T-helper 2 cell treated with Interferon-gamma antibody and Interleukin-4, amounts not matched to agents 5 μg/mL and 100 μg/mL, for 36 hours (primary cell): ENCODE data around the gene CPNE6.
"Not testable (repeated sequence)": the region's sequence is repeated elsewhere in the genome, so short reads cannot be mapped to it uniquely, and the experiment has no call there.

Experiments
- DNase-seq: peaks from one replicate; pipeline ENCODE4 v3.0.0; 2021; ENCODE audit warnings: low spot score
- H3K27ac Mint-ChIP-seq: one replicate; pipeline ENCODE4 v1.8.0; 2021; ENCODE audit warnings: mild to moderate bottlenecking, mixed read lengths
- H3K27me3 Mint-ChIP-seq: one replicate; pipeline ENCODE4 v1.8.0; 2021; ENCODE audit warnings: low read depth, mixed read lengths
- H3K36me3 Mint-ChIP-seq: one replicate; pipeline ENCODE4 v1.8.0; 2021; ENCODE audit warnings: low read depth, mixed read lengths
- H3K4me1 Mint-ChIP-seq: one replicate; pipeline ENCODE4 v1.8.0; 2021; ENCODE audit warnings: low read depth, mixed read lengths
- H3K4me3 Mint-ChIP-seq: one replicate; pipeline ENCODE4 v1.8.0; 2022; ENCODE audit warnings: mild to moderate bottlenecking, moderate library complexity, mixed read lengths
- H3K9me3 Mint-ChIP-seq: one replicate; pipeline ENCODE4 v1.8.0; 2021; ENCODE audit warnings: mixed read lengths

Gene CPNE6

GRCh38 chr14:24093901-24094840, 22.8 kb downstream of the CPNE6 start, which contains the start of gene PCK2:
Gene PCK2 (plus strand): TSS chr14:24094311. CDS start chr14:24094406, 95 bp downstream.
- Mint-ChIP-seq H3K27me3 (no peaks in the 10 kb centered on the region), H3K4me1 (peaks cover 36% of the 10 kb centered on the region), H3K36me3 (peaks cover 27% of the 10 kb centered on the region)

GRCh38 chr14:24094841-24095270, 23.5 kb downstream of the CPNE6 start:
- Mint-ChIP-seq H3K36me3 (peaks cover 33% of the 10 kb centered on the region), H3K4me3 (peak overlapping the region; percentile 100), H3K27me3 (no peaks in the 10 kb centered on the region), H3K9me3 (no peaks in the 10 kb centered on the region), H3K27ac (peak overlapping the region; percentile 95), H3K4me1 (peaks cover 32% of the 10 kb centered on the region)
- DNase-seq = no peak

More at GRCh38 chr14:24093901-24094840, 22.8 kb downstream of the CPNE6 start, which contains the start of gene PCK2:
- Mint-ChIP-seq H3K9me3 (no peaks in the 10 kb centered on the region), H3K4me3 (peak within 1 kb of the TSS; percentile 100), H3K27ac (peak within 1 kb of the TSS; percentile 95)
- peak; percentile 81 for DNase-seq

GRCh38 chr14:24095271-24096068, 24.1 kb downstream of the CPNE6 start:
- no peaks in the 10 kb centered on the region for H3K27me3 Mint-ChIP-seq
- peaks cover 36% of the 10 kb centered on the region for H3K36me3 Mint-ChIP-seq
- peak; percentile 73 for DNase-seq
- H3K4me1 Mint-ChIP-seq = peaks cover 30% of the 10 kb centered on the region
- no peaks in the 10 kb centered on the region for H3K9me3 Mint-ChIP-seq
- peak overlapping the region; percentile 100 for H3K4me3 Mint-ChIP-seq
- peak overlapping the region; percentile 95 for H3K27ac Mint-ChIP-seq

- Mint-ChIP-seq H3K27me3 (no peaks in the 10 kb centered on the region), H3K9me3 (no peaks in the 10 kb centered on the region), H3K27ac (peak overlapping the region; percentile 75), H3K36me3 (peaks cover 42% of the 10 kb centered on the region), H3K4me3 (peak overlapping the region; percentile 38), H3K4me1 (peaks cover 28% of the 10 kb centered on the region)
- no peak for DNase-seq
Observed at GRCh38 chr14:24096545-24097181, 25.3 kb downstream of the CPNE6 start.

DNA sequence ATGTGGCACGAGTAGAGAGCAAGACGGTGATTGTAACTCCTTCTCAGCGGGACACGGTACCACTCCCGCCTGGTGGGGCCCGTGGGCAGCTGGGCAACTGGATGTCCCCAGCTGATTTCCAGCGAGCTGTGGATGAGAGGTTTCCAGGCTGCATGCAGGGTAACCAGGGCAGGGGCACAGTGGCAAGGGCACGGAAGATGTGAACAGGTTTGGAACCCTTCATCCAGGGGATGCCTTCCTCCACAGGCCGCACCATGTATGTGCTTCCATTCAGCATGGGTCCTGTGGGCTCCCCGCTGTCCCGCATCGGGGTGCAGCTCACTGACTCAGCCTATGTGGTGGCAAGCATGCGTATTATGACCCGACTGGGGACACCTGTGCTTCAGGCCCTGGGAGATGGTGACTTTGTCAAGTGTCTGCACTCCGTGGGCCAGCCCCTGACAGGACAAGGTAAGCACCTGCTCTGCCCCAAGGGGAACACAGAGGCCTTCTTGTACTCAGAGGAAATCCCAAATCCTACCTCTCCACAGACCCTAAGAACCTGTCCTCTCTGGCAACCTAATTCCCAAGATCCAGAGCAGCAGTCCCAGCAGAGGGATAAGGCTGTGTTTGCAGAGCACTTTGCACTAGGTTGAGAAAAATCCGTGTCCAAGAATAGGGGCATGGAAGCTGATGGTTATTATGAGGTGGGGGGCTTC, 27.0 kb downstream of the CPNE6 start:
- no peaks in the 10 kb centered on the region for H3K27me3 Mint-ChIP-seq
- H3K9me3 Mint-ChIP-seq = no peaks in the 10 kb centered on the region
- H3K4me3 Mint-ChIP-seq = no peak overlapping the region
- no peak overlapping the region for H3K27ac Mint-ChIP-seq
- peaks cover 19% of the 10 kb centered on the region for H3K4me1 Mint-ChIP-seq
- no peak for DNase-seq
- H3K36me3 Mint-ChIP-seq = peaks cover 54% of the 10 kb centered on the region

DNA sequence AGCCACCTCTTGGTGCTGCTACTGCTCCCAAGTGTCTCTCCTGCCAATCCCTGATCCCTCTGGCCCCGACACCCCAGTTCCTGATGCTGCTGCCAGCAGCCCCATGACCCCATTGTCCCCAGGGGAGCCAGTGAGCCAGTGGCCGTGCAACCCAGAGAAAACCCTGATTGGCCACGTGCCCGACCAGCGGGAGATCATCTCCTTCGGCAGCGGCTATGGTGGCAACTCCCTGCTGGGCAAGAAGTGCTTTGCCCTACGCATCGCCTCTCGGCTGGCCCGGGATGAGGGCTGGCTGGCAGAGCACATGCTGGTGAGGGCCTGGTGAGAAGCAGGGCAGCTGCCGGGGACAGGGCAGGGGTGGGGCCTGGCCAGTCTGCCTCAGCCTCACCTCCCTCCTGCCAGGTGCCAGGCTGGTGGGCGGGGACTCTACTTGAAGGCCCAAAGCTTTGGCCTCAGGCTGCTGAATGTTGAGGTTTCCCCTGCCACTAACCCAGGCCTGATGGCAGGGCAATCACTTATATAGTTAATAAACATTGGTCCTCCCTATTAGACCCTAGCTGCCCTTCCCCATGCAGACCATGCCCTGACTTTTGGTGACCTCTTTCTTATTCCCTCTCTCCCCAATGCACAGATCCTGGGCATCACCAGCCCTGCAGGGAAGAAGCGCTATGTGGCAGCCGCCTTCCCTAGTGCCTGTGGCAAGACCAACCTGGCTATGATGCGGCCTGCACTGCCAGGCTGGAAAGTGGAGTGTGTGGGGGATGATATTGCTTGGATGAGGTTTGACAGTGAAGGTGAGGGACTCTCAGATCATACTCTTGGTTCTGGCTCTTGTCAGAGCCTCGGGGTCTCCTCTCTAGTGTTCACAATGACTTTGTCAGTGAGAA, 27.8 kb downstream of the CPNE6 start:
- Mint-ChIP-seq H3K9me3 (no peaks in the 10 kb centered on the region), H3K4me3 (no peak overlapping the region), H3K4me1 (peaks cover 15% of the 10 kb centered on the region), H3K27ac (peak overlapping the region; percentile 20), H3K27me3 (no peaks in the 10 kb centered on the region), H3K36me3 (peaks cover 62% of the 10 kb centered on the region)
- no peak for DNase-seq

- Mint-ChIP-seq H3K9me3 (peaks cover 3% of the 10 kb centered on the region), H3K4me1 (peaks cover 13% of the 10 kb centered on the region), H3K4me3 (no peak overlapping the region), H3K36me3 (peaks cover 64% of the 10 kb centered on the region), H3K27me3 (no peaks in the 10 kb centered on the region), H3K27ac (no peak overlapping the region)
- no peak for DNase-seq
Observed at GRCh38 chr14:24100197-24100981, 29.0 kb downstream of the CPNE6 start.

- H3K4me3 Mint-ChIP-seq = no peak overlapping the region
- peak overlapping the region; percentile 55 for H3K27ac Mint-ChIP-seq
Observed at GRCh38 chr14:24100982-24101494, 29.7 kb downstream of the CPNE6 start.

DNA sequence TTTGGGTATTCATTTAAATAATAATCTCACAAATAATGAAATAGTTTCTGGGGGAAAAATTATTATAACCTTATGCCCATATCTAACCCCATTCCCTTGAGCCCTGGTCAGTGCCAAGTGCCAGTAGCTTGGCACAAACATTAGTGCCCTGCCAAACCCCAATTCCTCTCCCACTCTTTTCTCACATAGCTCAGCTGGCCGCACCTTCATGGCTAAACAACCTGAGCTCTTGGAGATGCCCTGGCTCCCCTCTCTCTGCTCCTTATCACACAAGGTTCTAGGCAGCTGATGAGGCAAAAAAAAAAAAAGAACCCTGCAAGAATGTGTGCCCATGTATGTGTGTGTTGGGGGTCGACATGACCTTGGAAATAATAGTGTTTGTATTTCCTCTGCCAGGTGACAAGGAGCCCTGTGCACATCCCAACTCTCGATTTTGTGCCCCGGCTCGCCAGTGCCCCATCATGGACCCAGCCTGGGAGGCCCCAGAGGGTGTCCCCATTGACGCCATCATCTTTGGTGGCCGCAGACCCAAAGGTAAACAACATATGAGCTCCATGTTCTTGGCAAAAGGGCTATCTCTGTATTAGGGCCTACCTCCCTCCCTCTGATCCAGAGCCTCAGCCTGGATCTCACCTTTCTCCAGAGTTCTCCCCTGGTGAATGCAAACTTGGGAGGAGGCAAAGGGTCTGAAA, 31.1 kb downstream of the CPNE6 start:
- Mint-ChIP-seq H3K27me3 (no peaks in the 10 kb centered on the region), H3K9me3 (peaks cover 3% of the 10 kb centered on the region), H3K27ac (no peak overlapping the region), H3K4me3 (no peak overlapping the region), H3K4me1 (peaks cover 5% of the 10 kb centered on the region), H3K36me3 (peaks cover 52% of the 10 kb centered on the region)
- no peak for DNase-seq

More at GRCh38 chr14:24100982-24101494, 29.7 kb downstream of the CPNE6 start:
- DNase-seq = no peak
- Mint-ChIP-seq H3K36me3 (peaks cover 60% of the 10 kb centered on the region), H3K4me1 (peaks cover 11% of the 10 kb centered on the region), H3K27me3 (no peaks in the 10 kb centered on the region), H3K9me3 (peaks cover 3% of the 10 kb centered on the region)

DNA sequence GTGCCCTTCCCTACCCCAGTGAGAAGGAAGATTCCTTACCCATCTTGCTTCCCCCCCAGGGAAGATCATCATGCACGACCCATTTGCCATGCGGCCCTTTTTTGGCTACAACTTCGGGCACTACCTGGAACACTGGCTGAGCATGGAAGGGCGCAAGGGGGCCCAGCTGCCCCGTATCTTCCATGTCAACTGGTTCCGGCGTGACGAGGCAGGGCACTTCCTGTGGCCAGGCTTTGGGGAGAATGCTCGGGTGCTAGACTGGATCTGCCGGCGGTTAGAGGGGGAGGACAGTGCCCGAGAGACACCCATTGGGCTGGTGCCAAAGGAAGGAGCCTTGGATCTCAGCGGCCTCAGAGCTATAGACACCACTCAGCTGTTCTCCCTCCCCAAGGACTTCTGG, 32.1 kb downstream of the CPNE6 start:
- Mint-ChIP-seq H3K4me1 (peaks cover 8% of the 10 kb centered on the region), H3K4me3 (no peak overlapping the region), H3K27ac (no peak overlapping the region), H3K9me3 (peaks cover 3% of the 10 kb centered on the region), H3K36me3 (peaks cover 46% of the 10 kb centered on the region), H3K27me3 (no peaks in the 10 kb centered on the region)
- DNase-seq = no peak

DNA sequence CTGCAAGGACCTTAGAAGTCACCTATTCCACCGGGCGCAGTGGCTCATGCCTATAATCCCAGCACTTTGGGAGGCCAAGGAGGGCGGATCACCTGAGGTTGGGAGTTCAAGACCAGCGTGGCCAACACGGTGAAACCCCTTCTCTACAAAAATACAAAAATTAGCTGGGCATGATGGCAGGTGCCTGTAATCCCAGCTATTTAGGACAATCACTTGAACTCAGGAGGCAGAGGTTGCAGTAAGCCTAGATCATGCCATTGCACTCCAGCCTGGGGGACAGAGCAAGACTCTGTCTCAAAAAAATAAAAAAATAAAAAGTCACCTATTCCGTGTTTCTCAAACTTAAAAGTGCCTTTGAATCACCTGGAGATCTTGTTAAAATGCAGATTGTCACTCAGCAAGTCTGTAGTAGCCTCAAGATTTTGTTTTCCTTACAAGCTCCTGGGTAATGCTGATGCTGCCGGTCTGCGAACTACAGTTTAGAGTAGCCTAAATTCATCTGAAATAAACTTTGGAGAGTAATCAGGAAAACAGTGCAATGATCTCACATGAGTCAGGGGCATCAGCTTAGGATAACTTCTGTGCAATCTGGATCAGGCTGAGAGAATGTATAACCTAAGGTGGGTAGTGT, 34.4 kb downstream of the CPNE6 start:
- peaks cover 18% of the 10 kb centered on the region for H3K4me1 Mint-ChIP-seq
- DNase-seq, H3K27me3 Mint-ChIP-seq, H3K27ac Mint-ChIP-seq, H3K4me3 Mint-ChIP-seq, H3K9me3 Mint-ChIP-seq: not testable (repeated sequence)
- peaks cover 33% of the 10 kb centered on the region for H3K36me3 Mint-ChIP-seq
